Activated CD8-positive, alpha-beta memory T cell treated with anti-CD3 and anti-CD28 coated beads, Interleukin-2, amount 50 U/mL, for 24 hours (primary cell): Measurements from ENCODE around the gene TUBB8B.
"Not testable (repeated sequence)": the region's sequence is repeated elsewhere in the genome, so short reads cannot be mapped to it uniquely, and the experiment has no call there.

Experiments used
- DNase-seq: peaks from one replicate; pipeline ENCODE4 v3.0.0-alpha.2; 2020; ENCODE audit errors: extremely low read depth

The TUBB8B gene

GRCh38 chr18:12773-13172 is 36.6 kb downstream of the TUBB8B start:
- DNase-seq, result not testable (repeated sequence)

- not testable (repeated sequence) for DNase-seq
These were observed 37.8 kb downstream of the TUBB8B start for GRCh38 chr18:11383-12274.

GRCh38 chr18:10624-11184 is 38.7 kb downstream of the TUBB8B start:
- not testable (repeated sequence) for DNase-seq

DNA sequence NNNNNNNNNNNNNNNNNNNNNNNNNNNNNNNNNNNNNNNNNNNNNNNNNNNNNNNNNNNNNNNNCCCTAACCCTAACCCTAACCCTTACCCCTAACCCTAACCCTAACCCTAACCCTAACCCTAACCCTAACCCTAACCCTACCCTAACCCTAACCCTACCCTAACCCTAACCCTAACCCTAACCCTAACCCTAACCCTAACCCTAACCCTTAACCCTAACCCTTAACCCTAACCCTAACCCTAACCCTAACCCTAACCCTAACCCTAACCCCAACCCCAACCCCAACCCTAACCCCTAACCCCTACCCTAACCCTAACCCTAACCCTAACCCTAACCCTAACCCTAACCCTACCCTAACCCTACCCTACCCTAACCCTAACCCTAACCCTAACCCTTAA is 39.5 kb downstream of the TUBB8B start:
- not testable (repeated sequence) for DNase-seq
